Measurements from ENCODE around the gene RANBP1. TPM values are rescaled to one million over a fixed set of nuclear protein-coding genes. Genes with fewer than 3 reads are reported as not detected.

The RANBP1 gene
- total and polyA plus RNA-seq, 2 of the 8 experiments (the other 6 are each of a cell fraction or from before 2014, with no cell fraction given): 343 to 484 TPM

GRCh38 chr22:20123366-20124082, 7.6 kb downstream of the RANBP1 start:
- no peak for DNase-seq (ENCODE audit: low read depth in 1 of 2, low spot score in 2 of 2)
- TF ChIP-seq CREB1 (IDR thresholded peaks at IDR 0.05) (no peak), ASH2L (IDR thresholded peaks at IDR 0.05; ENCODE audit: low read length) (no peak)

More at GRCh38 chr22:20123366-20124082, 7.6 kb downstream of the RANBP1 start:
- Histone ChIP-seq H2BK5ac (ENCODE audit: low read depth, low read length) (no peak overlapping the region; the same call in 1 of the 2 replicates), H3K36me3 (ENCODE audit: control insufficient read depth in 2 of 4, insufficient read depth in 4 of 4, low read length in 3 of 4) (peaks cover 54 to 84% (median 68%) of the 10 kb centered on the region in 4 experiments), H3K27me3 (replicated peaks in 1 of 4; ENCODE audit: control insufficient read depth in 3 of 4, extremely low read depth in 1 of 4, insufficient read depth in 3 of 4, low read length in 3 of 4) (no peaks in the 10 kb centered on the region), H3K23me2 (ENCODE audit: low read depth, low read length) (peaks cover 7% of the 10 kb centered on the region; the same call in 1 of the 2 replicates), H2BK20ac (ENCODE audit: low read length) (no peak overlapping the region), H3K79me2 (ENCODE audit: control insufficient read depth in 1 of 2, insufficient read depth in 2 of 2, low read length in 2 of 2) (peaks cover 39 to 60% of the 10 kb centered on the region in 2 experiments), H3K27ac (ENCODE audit: low read depth, low read length) (no peak overlapping the region), H3K4me2 (ENCODE audit: insufficient read depth in 1 of 2, low read depth in 2 of 2, low read length in 2 of 2) (no peak overlapping the region), H3K4me1 (replicated peaks in 1 of 4; ENCODE audit: control insufficient read depth in 3 of 4, insufficient read depth in 4 of 4, low read length in 3 of 4) (peaks cover 0 to 13% (median 5%) of the 10 kb centered on the region in 4 experiments; a peak in 5 of 7 replicates), H4K8ac (ENCODE audit: extremely low read depth, insufficient read depth, low read length) (peak overlapping the region; percentile 64), H2AFZ (ENCODE audit: low read length) (no peak overlapping the region), H3K9me3 (ENCODE audit: insufficient read depth in 2 of 2, low read depth in 1 of 2, low read length in 1 of 2) (no peaks in the 10 kb centered on the region), H3K23ac (ENCODE audit: insufficient read length) (no peak overlapping the region), H4K20me1 (replicated peaks in 1 of 2; ENCODE audit: control insufficient read depth in 1 of 2, insufficient read depth in 2 of 2, low read length in 2 of 2) (peaks cover 41 to 51% of the 10 kb centered on the region in 2 experiments), H3K79me1 (ENCODE audit: low read depth, low read length) (peaks cover 8% of the 10 kb centered on the region; the same call in 1 of the 2 replicates), H3K56ac (replicated peaks; ENCODE audit: insufficient read length, low read depth, low read length) (no peak overlapping the region), H2BK12ac (ENCODE audit: low read depth, low read length) (no peak overlapping the region), H2BK15ac (ENCODE audit: low read length) (no peak overlapping the region), H3K18ac (ENCODE audit: extremely low read depth, low read length) (no peak overlapping the region), H3K4ac (replicated peaks; ENCODE audit: insufficient read length, low read depth, low read length) (no peak overlapping the region), H2AK5ac (ENCODE audit: low read depth, low read length) (no peak overlapping the region), H3K9ac (replicated peaks in 1 of 4; ENCODE audit: extremely low read depth in 1 of 4, low read depth in 3 of 4, low read length in 3 of 4) (no peak overlapping the region), H4K5ac (ENCODE audit: insufficient read length, low read depth, low read length) (no peak overlapping the region), H2BK120ac (replicated peaks; ENCODE audit: low read depth, low read length) (no peak overlapping the region), H3K14ac (ENCODE audit: insufficient read length) (no peak overlapping the region), H3K4me3 (ENCODE audit: extremely low read depth in 1 of 4, insufficient read depth in 2 of 4, low read depth in 3 of 4, low read length in 4 of 4) (no peak overlapping the region), H4K91ac (replicated peaks; ENCODE audit: insufficient read length, low read length) (no peak overlapping the region)
- POLR2A ChIA-PET (ENCODE audit: partially characterized antibody): interaction anchor here (0.8 to 8.3 kb wide), 10 partner anchors 5 to 138 kb away, joined by 3 to 223 read pairs (median 4); partner anchors contain the start of genes RANBP1 and TRMT2A
- CTCF ChIA-PET (ENCODE audit: partially characterized antibody): interaction anchor here (1.9 kb wide), 1 partner anchor 110 kb away, joined by 5 read pairs; no protein-coding TSS in a partner anchor
- WGBS, 2 experiments (ENCODE audit: extremely low coverage in 1 of 2, insufficient coverage in 1 of 2, insufficient read length in 1 of 2, insufficient replicate concordance in 2 of 2, low coverage in 1 of 2, low lambda C conversion rate in 2 of 2, missing lambda C conversion rate in 1 of 2): 95% methylated on average over 8 of the region's 13 CpGs; no CpG with 5 or more reads in 1 of the 2 experiments
- FAIRE-seq: no peak

Measured in H1 (cell line).